ENCODE data around the gene C2CD5.

- TF ChIP-seq CTCF (IDR thresholded peaks at IDR 0.05) (no peak), POLR2A (IDR thresholded peaks at IDR 0.05) (no peak)
Observed at GRCh38 chr12:22562036-22563028, 18.0 kb upstream of the C2CD5 start.
